H1 (cell line): ENCODE results near the gene PET100. TPM values are rescaled to one million over a fixed set of nuclear protein-coding genes. Genes with fewer than 3 reads are reported as not detected.

ENCODE experiments used
- TAF1 ChIP-seq: IDR thresholded peaks from 2 replicates; pipeline ENCODE4 v1.6.1; 2011; ENCODE audit warnings: mild to moderate bottlenecking, low read depth, low read length
- polyA plus RNA-seq, 7 experiments: library from polyadenylated mRNA; depleted of rRNA in 3 of 7; stranded (reverse) in 5 of 7; unstranded in 2 of 7; fragments of >200 nt in 5 of 7; fragments of 200-250 nt in 2 of 7; gene quantifications; 1 replicate in 5 of 7; 2 replicates in 1 of 7; 4 replicates in 1 of 7; pipeline versions ENCODE4 v1.2.1 to v1.2.3, GENCODE V29; 2011 to 2013; ENCODE audit warnings: missing spikeins in 2 of 7, mixed read lengths in 2 of 7
- total RNA-seq: library from RNA; stranded (reverse); fragmentation: NEBNext Ultra II Directional; extraction: Animal tissue kit (Norgen Biotek cat#: 25700); gene quantifications from 2 replicates; pipeline ENCODE4 v1.2.1, GENCODE V29; 2021
- TF ChIP-seq, protein P1 (sequence below): IDR thresholded peaks from 2 replicates; pipeline ENCODE4 v1.6.1; 2011; ENCODE audit warnings: low read depth, mild to moderate bottlenecking, low read length; ENCODE audit not compliant: insufficient read depth

The PET100 gene
- total and polyA plus RNA-seq, 2 of the 8 experiments (the other 6 are each of a cell fraction or from before 2014, with no cell fraction given) = 80.8 to 105 TPM

DNA sequence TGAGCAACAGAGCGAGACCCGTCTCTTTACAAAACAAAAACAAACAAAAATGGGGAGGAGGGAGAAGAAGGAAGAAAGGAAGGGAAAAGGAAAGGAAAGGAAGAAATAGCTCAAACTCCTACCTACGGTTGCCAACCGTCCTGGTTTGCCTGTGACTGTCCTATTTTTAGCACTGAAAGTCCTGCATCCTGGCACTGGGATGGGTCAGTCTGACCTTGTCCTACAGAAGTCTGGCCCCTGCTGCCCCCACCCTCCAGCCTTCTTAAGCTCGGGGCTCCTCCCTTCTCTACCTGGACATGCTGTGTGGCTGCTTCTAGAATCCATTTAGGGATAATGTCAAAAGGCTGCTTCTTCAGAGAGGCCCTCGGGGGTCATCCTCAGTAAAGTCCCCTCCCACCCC, 6.1 kb downstream of the PET100 start (continued):
- TF ChIP-seq TAF1 = no peak
- TF ChIP-seq, protein P1, sequence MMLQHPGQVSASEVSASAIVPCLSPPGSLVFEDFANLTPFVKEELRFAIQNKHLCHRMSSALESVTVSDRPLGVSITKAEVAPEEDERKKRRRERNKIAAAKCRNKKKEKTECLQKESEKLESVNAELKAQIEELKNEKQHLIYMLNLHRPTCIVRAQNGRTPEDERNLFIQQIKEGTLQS = no peak
